ENCODE results near the gene SAMMSON. TPM values are rescaled to one million over a fixed set of nuclear protein-coding genes. Genes with fewer than 3 reads are reported as not detected.
A peak's percentile ranks its signal among the peaks of the same experiment; 100 is the strongest.

The SAMMSON gene
- total RNA-seq, 3 donors from 2014 or later: 0.98 TPM; not detected in 2

DNA sequence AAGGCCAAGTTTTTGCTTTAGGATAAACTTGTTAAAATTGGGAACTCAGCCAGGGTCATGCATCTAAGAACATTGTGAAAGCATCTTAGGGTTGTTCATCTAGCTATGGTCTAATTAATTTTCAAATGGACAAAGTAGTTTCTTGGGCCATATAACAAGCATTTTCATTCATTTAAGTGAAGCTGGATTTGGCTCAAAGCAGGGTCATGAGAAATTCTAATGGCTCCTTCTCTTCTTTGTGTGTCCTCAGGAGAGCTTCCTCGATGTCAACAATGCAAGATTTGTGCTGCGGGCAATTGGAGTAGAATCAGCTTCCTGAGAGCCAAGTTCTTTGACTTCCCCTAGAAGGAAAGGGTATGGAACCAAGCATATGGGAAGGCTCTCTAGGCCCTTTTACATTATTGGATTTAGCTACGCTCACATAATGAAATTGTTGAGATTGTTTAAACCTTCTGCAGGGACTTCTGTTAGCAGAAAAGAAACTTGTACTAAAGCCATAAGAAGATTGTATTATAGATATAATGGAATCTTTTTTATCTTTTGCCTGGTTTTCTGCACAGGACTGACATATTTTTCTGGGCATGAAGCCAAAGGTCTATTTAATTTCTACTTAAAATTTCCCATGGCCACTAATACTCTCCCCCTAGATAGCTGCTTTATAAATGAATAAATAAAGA lies 1.8 kb upstream of the SAMMSON start:
- Histone ChIP-seq H3K9me3 (no peaks in the 10 kb centered on the region), H3K27ac (no peak overlapping the region), H3K4me1 (no peaks in the 10 kb centered on the region), H3K4me3 (no peak overlapping the region), H3K27me3 (no peaks in the 10 kb centered on the region), H3K36me3 (no peaks in the 10 kb centered on the region)
- no peak for TF ChIP-seq POLR2A (IDR thresholded peaks at IDR 0.05)
- TF ChIP-seq, protein P1, sequence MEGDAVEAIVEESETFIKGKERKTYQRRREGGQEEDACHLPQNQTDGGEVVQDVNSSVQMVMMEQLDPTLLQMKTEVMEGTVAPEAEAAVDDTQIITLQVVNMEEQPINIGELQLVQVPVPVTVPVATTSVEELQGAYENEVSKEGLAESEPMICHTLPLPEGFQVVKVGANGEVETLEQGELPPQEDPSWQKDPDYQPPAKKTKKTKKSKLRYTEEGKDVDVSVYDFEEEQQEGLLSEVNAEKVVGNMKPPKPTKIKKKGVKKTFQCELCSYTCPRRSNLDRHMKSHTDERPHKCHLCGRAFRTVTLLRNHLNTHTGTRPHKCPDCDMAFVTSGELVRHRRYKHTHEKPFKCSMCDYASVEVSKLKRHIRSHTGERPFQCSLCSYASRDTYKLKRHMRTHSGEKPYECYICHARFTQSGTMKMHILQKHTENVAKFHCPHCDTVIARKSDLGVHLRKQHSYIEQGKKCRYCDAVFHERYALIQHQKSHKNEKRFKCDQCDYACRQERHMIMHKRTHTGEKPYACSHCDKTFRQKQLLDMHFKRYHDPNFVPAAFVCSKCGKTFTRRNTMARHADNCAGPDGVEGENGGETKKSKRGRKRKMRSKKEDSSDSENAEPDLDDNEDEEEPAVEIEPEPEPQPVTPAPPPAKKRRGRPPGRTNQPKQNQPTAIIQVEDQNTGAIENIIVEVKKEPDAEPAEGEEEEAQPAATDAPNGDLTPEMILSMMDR (IDR thresholded peaks at IDR 0.05): no peak
- DNase-seq (ENCODE audit: low spot score in 2 of 2): no peak
- intact Hi-C loops (cut with DNase I; ENCODE audit: low total_unique reads): no loop called here

DNA sequence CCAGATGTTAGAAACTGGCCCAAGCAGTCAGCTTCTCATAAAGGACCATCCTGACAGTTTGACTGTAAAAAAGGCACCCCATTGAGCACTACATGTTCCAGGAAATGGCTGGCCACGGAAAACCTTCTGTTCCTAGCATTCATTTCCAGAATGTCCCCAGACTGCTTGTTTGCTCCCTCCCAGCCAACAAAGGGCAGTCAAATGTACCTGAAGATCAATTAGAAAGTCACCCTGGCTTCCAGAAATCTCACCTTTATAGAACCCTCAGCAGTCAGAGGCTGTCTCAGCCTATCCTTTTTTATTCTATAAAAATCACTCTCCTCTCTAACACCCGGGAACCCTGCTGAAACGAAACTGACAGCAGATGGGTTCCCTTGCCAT lies 784 bp upstream of the SAMMSON start:
- Histone ChIP-seq H3K4me1 (no peaks in the 10 kb centered on the region), H3K27ac (peak overlapping the region; percentile 19 to 48), H3K9me3 (no peaks in the 10 kb centered on the region), H3K4me3 (peak overlapping the region; percentile 12 to 58 (median 30)), H3K27me3 (no peaks in the 10 kb centered on the region), H3K36me3 (no peaks in the 10 kb centered on the region)
- TF ChIP-seq POLR2A (IDR thresholded peaks at IDR 0.05) (no peak), POLR2AphosphoS5 (IDR thresholded peaks at IDR 0.05) (no peak)
- TF ChIP-seq, protein P1 (IDR thresholded peaks at IDR 0.05): no peak
- DNase-seq (ENCODE audit: low spot score in 2 of 2): no peak
- intact Hi-C loops (cut with DNase I; ENCODE audit: low total_unique reads): no loop called here

DNA sequence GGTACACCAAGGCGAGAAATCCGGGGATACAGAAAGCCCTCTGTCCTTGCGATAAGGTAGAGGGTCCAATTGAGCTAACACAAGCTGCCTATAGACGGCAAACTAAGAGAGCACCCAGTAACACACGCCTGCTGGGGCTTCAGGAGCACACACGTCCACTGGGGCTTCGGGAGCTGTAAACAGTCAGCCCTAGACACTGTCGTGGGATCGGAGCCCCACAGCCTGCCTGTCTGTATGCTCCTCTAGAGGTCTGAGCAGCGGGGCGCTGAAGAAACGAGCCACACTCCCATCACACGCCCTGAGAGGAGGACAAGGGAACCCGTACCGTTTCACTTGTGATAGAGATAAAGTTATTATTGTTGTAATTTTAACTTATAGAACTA lies 486 bp downstream of the SAMMSON start:
- Histone ChIP-seq H3K4me3 (peak overlapping the region in 1 of 3 donors; percentile 58), H3K27me3 (no peaks in the 10 kb centered on the region), H3K9me3 (no peaks in the 10 kb centered on the region), H3K4me1 (no peaks in the 10 kb centered on the region), H3K27ac (peak overlapping the region in 1 of 2 donors; percentile 48), H3K36me3 (no peaks in the 10 kb centered on the region)
- TF ChIP-seq, protein P1 (IDR thresholded peaks at IDR 0.05): no peak
- TF ChIP-seq POLR2AphosphoS5 (IDR thresholded peaks at IDR 0.05) (no peak), POLR2A (IDR thresholded peaks at IDR 0.05) (no peak)
- DNase-seq (ENCODE audit: low spot score in 2 of 2): no peak
- intact Hi-C loops (cut with DNase I; ENCODE audit: low total_unique reads): no loop called here

DNA sequence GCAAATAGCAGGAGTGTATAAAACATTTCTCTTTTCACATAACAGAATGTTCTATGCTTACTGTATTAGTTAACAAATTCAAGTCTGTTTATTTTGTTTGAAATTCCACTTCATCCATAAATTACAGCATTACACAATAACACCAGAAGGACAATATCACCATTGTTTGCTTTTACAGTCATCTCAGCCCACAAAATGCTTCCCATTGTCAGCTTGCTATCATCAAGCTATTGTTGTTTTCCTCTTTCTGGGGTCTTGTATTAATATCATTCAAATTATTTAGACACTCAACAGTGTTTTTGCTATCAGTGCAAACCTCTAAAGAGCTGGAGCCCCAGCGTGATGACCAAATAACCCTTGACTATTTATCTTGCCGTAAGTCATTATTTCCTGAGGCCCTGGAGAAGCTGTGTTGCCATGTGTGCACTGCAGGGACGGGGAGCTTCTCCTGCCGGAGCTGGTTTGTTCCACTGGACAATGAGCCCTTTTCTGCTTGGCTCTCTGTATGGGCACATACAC lies 1.1 kb downstream of the SAMMSON start:
- Histone ChIP-seq H3K36me3 (no peaks in the 10 kb centered on the region), H3K4me3 (no peak overlapping the region), H3K9me3 (no peaks in the 10 kb centered on the region), H3K4me1 (no peaks in the 10 kb centered on the region), H3K27me3 (no peaks in the 10 kb centered on the region), H3K27ac (no peak overlapping the region)
- intact Hi-C loops (cut with DNase I; ENCODE audit: low total_unique reads): no loop called here
- TF ChIP-seq POLR2A (IDR thresholded peaks at IDR 0.05) (no peak), POLR2AphosphoS5 (IDR thresholded peaks at IDR 0.05) (no peak)
- TF ChIP-seq, protein P1 (IDR thresholded peaks at IDR 0.05): no peak
- DNase-seq (ENCODE audit: low spot score in 2 of 2): no peak

DNA sequence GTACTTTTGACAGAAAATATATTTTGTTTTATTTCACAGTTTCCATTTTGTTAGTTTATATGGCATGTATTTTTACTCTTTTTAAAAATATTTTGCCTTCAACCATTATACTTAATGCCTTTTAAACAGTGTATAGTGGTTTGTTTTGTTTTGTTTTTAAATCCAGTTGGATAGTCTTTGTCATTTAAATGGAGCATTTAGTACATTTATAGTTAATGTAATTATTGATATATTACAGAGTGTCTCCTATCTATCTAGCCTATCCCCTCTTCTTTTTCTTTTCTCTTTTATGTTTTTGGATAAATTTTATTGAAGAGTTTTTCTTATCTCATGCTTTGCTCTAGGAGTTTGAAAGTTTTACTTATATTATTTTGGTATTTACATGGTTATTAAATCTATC lies 3.6 kb downstream of the SAMMSON start:
- Histone ChIP-seq H3K27ac (no peak overlapping the region), H3K4me1 (no peaks in the 10 kb centered on the region), H3K4me3 (no peak overlapping the region), H3K27me3 (no peaks in the 10 kb centered on the region), H3K36me3 (no peaks in the 10 kb centered on the region), H3K9me3 (no peaks in the 10 kb centered on the region)
- TF ChIP-seq POLR2AphosphoS5 (IDR thresholded peaks at IDR 0.05): no peak
- TF ChIP-seq, protein P1 (IDR thresholded peaks at IDR 0.05): no peak
- TF ChIP-seq POLR2A (IDR thresholded peaks at IDR 0.05): no peak
- intact Hi-C loops (cut with DNase I; ENCODE audit: low total_unique reads): no loop called here
- no peak for DNase-seq (ENCODE audit: low spot score in 2 of 2)

Data from breast epithelium (tissue), 4 donors.